Measurements from ENCODE around the gene CNTNAP2. TPM values are rescaled to one million over a fixed set of nuclear protein-coding genes. Genes with fewer than 3 reads are reported as not detected.

The CNTNAP2 gene
- total RNA-seq, 4 donors from 2014 or later, result 0.91 to 16.0 TPM; not detected in 2

DNA sequence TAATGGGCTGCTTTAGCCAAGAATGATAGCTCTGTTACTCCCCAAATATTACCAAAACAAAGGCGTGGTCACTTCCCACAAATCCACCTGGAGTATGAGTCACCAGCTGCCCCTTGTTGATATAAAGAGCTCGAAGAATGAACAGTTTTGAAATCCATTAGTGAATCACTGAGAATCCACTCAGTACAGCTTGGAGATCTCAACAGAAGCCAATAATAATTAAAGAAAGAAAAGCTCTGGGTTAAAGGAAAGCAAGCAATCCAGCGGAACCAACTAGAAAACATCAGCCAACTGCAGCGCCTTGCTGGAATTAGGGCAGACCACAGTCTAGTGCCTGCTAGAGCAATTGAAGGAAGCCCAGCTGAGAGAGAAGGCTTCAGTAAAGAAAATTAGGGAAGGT, 1897.9 kb downstream of the CNTNAP2 start:
- DNase-seq, result no peak
- intact Hi-C loops (cut with DNase I; ENCODE audit: low total_unique reads), result no loop called here
- H3K9me3 ChIP-seq, result no peaks in the 10 kb centered on the region
- no peaks in the 10 kb centered on the region for H3K27me3 ChIP-seq
- no peaks in the 10 kb centered on the region for H3K36me3 ChIP-seq
- no peak overlapping the region for H3K27ac ChIP-seq
- no peaks in the 10 kb centered on the region for H3K4me1 ChIP-seq
- TF ChIP-seq CTCF (IDR thresholded peaks at IDR 0.05) (no peak), POLR2A (IDR thresholded peaks at IDR 0.05) (no peak)
- no peak overlapping the region for H3K4me3 ChIP-seq

DNA sequence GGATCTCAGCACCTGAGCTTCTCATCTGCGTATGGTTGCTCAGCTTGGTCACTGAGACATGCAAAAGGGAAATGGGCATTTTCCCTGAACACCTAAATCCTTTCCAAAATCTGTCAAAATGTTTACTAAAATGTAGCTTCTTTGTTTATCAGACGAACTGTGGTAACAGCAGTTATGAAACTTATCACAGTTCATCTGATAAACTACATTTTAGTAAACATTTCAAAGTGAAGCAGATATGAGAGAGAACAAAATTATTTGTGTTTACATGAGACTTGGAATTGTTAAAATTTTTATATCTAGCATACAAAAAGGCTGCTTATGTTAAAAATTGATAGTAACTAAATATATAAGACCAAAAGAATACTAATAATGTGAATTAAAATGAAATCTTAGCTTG, 1900.5 kb downstream of the CNTNAP2 start:
- DNase-seq, result no peak
- no peak overlapping the region for H3K4me3 ChIP-seq
- H3K27me3 ChIP-seq, result no peaks in the 10 kb centered on the region
- H3K9me3 ChIP-seq, result no peaks in the 10 kb centered on the region
- H3K27ac ChIP-seq, result no peak overlapping the region
- TF ChIP-seq POLR2A (IDR thresholded peaks at IDR 0.05) (no peak), CTCF (IDR thresholded peaks at IDR 0.05) (no peak)
- intact Hi-C loops (cut with DNase I; ENCODE audit: low total_unique reads), result no loop called here
- H3K4me1 ChIP-seq, result no peaks in the 10 kb centered on the region
- no peaks in the 10 kb centered on the region for H3K36me3 ChIP-seq

GRCh38 chr7:148020679-148021078, 1904.1 kb downstream of the CNTNAP2 start:
- intact Hi-C loops (cut with DNase I; ENCODE audit: low total_unique reads), result no loop called here
- TF ChIP-seq POLR2A (IDR thresholded peaks at IDR 0.05) (no peak), CTCF (IDR thresholded peaks at IDR 0.05) (no peak)

GRCh38 chr7:148021507-148022045, 1905.0 kb downstream of the CNTNAP2 start:
- Histone ChIP-seq H3K27me3 (no peaks in the 10 kb centered on the region), H3K36me3 (no peaks in the 10 kb centered on the region), H3K4me1 (no peaks in the 10 kb centered on the region), H3K4me3 (no peak overlapping the region), H3K27ac (no peak overlapping the region), H3K9me3 (no peaks in the 10 kb centered on the region)
- TF ChIP-seq POLR2A (IDR thresholded peaks at IDR 0.05) (no peak), CTCF (IDR thresholded peaks at IDR 0.05) (no peak)
- intact Hi-C loops (cut with DNase I; ENCODE audit: low total_unique reads), result no loop called here
- DNase-seq, result no peak

More at GRCh38 chr7:148020679-148021078, 1904.1 kb downstream of the CNTNAP2 start:
- H3K4me3 ChIP-seq, result no peak overlapping the region
- DNase-seq, result no peak
- no peaks in the 10 kb centered on the region for H3K27me3 ChIP-seq
- H3K4me1 ChIP-seq, result no peaks in the 10 kb centered on the region
- H3K36me3 ChIP-seq, result no peaks in the 10 kb centered on the region
- no peak overlapping the region for H3K27ac ChIP-seq
- no peaks in the 10 kb centered on the region for H3K9me3 ChIP-seq

DNA sequence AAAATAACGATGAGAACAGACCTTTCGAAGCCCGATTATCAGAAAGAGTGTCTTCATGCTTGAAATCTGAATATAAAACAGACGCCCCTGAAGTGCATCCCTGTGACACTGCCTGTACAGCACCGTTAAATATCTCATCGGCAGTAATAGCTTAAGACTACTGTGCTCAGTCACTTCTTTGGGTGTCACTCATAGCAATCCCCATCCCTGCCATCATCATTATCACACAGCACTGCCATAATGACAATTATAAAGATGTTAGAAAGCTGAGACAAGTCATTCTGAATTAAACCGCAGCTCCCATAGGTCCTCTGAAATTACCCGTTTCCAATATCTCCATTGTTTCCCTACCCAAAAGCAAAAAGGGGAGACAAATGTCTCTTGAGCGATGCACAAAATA, 1906.2 kb downstream of the CNTNAP2 start:
- Histone ChIP-seq H3K36me3 (no peaks in the 10 kb centered on the region), H3K4me1 (no peaks in the 10 kb centered on the region), H3K27me3 (no peaks in the 10 kb centered on the region), H3K27ac (no peak overlapping the region), H3K9me3 (no peaks in the 10 kb centered on the region), H3K4me3 (no peak overlapping the region)
- DNase-seq, result no peak
- intact Hi-C loops (cut with DNase I; ENCODE audit: low total_unique reads), result no loop called here
- TF ChIP-seq CTCF (IDR thresholded peaks at IDR 0.05), result no peak

Data from uterus (tissue), 4 donors.